T-helper 1 cell (primary cell): ENCODE data around the gene CEBPA.
"Not testable (repeated sequence)": the region's sequence is repeated elsewhere in the genome, so short reads cannot be mapped to it uniquely, and the experiment has no call there.

ENCODE experiments used
- DNase-seq, 5 donors: peaks; one replicate each; pipeline ENCODE4 v3.0.0-alpha.2; 2012 to 2020

CEBPA gene

GRCh38 chr19:33324628-33325027, 22.3 kb upstream of the CEBPA start:
- DNase-seq, result no peak

- DNase-seq, result no peak
Measured at GRCh38 chr19:33323093-33323820, 20.9 kb upstream of the CEBPA start.

- no peak for DNase-seq
Measured at GRCh38 chr19:33320636-33321035, 18.3 kb upstream of the CEBPA start.

- DNase-seq, result not testable (repeated sequence)
Measured at GRCh38 chr19:33317991-33318390, 15.7 kb upstream of the CEBPA start.

GRCh38 chr19:33317517-33317916, 15.2 kb upstream of the CEBPA start:
- DNase-seq, result no peak

- no peak for DNase-seq
Measured at GRCh38 chr19:33316541-33317264, 14.4 kb upstream of the CEBPA start.

- DNase-seq, result not testable (repeated sequence)
Measured at GRCh38 chr19:33312808-33313207, 10.5 kb upstream of the CEBPA start.

GRCh38 chr19:33312065-33312464, 9.7 kb upstream of the CEBPA start:
- no peak for DNase-seq

- DNase-seq, result peak in 1 of 5 donors; percentile 12
Measured at GRCh38 chr19:33311326-33311682, 9.0 kb upstream of the CEBPA start.

GRCh38 chr19:33310606-33311325, 8.4 kb upstream of the CEBPA start:
- DNase-seq, result no peak

GRCh38 chr19:33309826-33310225, 7.5 kb upstream of the CEBPA start:
- no peak for DNase-seq

- DNase-seq, result no peak
Measured at GRCh38 chr19:33306853-33307792, 4.8 kb upstream of the CEBPA start.

GRCh38 chr19:33306191-33306590, 3.9 kb upstream of the CEBPA start:
- DNase-seq, result no peak

GRCh38 chr19:33304760-33305647, 2.7 kb upstream of the CEBPA start:
- DNase-seq, result no peak

- no peak for DNase-seq
Measured at GRCh38 chr19:33304371-33304759, 2.0 kb upstream of the CEBPA start.

- DNase-seq, result no peak
Measured at GRCh38 chr19:33303791-33304345, 1.5 kb upstream of the CEBPA start.

- no peak for DNase-seq
Measured at GRCh38 chr19:33302974-33303790, 848 bp upstream of the CEBPA start.

- DNase-seq, result no peak
Measured at GRCh38 chr19:33301900-33302174, 497 bp downstream of the CEBPA start.

- DNase-seq, result no peak
Measured at GRCh38 chr19:33301144-33301899, 1.0 kb downstream of the CEBPA start.

GRCh38 chr19:33300894-33301143, 1.5 kb downstream of the CEBPA start:
- no peak for DNase-seq
